DOHH2 (cell line): Measurements from ENCODE around the gene CISD3.
"Not testable (repeated sequence)": the region's sequence is repeated elsewhere in the genome, so short reads cannot be mapped to it uniquely, and the experiment has no call there.

ENCODE experiments used
- EZH2phosphoT487 ChIP-seq: fragments of 200-600 bp; sonication (generic); IDR thresholded peaks from 2 replicates; pipeline ENCODE4 v1.6.1; 2017; ENCODE audit warnings: borderline replicate concordance, mild to moderate bottlenecking, antibody characterized with exemption, low read length, moderate library complexity, mixed read lengths
- TF ChIP-seq, protein P1 (sequence below): fragments of 200-600 bp; sonication (generic); IDR thresholded peaks from one replicate; pipeline ENCODE4 v1.5.1; 2014; ENCODE audit warnings: antibody characterized with exemption, mild to moderate bottlenecking, low read depth, low read length; ENCODE audit not compliant: poor library complexity, severe bottlenecking

- TF ChIP-seq, protein P1, sequence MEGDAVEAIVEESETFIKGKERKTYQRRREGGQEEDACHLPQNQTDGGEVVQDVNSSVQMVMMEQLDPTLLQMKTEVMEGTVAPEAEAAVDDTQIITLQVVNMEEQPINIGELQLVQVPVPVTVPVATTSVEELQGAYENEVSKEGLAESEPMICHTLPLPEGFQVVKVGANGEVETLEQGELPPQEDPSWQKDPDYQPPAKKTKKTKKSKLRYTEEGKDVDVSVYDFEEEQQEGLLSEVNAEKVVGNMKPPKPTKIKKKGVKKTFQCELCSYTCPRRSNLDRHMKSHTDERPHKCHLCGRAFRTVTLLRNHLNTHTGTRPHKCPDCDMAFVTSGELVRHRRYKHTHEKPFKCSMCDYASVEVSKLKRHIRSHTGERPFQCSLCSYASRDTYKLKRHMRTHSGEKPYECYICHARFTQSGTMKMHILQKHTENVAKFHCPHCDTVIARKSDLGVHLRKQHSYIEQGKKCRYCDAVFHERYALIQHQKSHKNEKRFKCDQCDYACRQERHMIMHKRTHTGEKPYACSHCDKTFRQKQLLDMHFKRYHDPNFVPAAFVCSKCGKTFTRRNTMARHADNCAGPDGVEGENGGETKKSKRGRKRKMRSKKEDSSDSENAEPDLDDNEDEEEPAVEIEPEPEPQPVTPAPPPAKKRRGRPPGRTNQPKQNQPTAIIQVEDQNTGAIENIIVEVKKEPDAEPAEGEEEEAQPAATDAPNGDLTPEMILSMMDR: not testable (repeated sequence)
- not testable (repeated sequence) for TF ChIP-seq EZH2phosphoT487
These were observed 4.0 kb upstream of the CISD3 start for GRCh38 chr17:38726145-38726544.
